NK-92 treated with Interleukin-12 subunit alpha and Interleukin-12 subunit beta, amount 100 ng/mL, for 24 hours (cell line): ENCODE results near the gene RAB13.

Experiments used
- DNase-seq: peaks from one replicate; lab custom pipeline; 2025; lab: John Stamatoyannopoulos, UW

Gene RAB13

DNA sequence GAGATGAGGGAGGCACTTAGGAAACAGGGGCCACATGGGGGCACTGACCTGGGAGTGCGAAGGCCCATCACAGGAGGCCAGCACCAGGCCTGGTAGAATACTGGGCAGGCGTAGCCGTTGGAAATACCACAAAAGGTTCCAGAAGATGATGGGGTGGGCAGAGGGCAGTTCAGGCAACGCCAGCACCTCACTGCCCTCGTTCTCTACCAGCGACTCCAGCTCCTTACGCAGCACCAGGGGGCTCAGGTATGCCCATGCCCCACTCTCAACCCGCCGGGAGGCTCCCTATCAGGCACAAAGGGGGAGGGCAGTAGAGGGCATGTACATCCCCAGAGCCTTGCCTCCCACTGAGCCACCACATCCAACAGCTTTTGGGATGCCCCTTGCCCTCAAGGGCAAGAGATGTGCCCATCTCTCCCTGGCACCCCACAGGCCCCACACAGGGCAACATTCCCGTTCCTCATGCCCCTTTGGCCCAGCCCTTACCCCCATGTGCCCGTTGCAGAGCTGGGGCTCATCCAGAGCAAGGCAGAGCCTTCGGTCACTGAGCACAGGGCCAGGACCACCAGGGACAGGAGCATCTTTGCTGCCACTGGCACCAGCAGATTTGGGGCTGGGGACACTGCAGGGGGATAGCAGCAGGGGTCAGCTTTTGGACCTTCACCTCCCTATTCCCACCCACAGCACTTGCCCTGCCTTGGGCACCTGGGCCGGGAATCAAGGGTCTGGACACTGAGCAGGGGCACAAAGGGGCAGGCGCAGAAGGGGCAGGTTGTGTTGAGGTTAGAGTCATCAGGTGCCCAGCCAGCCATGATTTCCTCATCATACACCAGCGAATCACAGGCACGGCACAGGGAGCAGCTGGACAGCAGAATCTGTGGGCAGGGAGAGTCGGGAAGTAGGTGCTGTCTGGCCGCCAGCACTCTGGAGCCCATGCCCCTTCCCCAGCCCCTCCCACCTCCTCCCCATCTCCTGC lies 53.7 kb downstream of the RAB13 start:
- no peak for DNase-seq
